ENCODE results near the gene SIVA1.

The SIVA1 gene

DNA sequence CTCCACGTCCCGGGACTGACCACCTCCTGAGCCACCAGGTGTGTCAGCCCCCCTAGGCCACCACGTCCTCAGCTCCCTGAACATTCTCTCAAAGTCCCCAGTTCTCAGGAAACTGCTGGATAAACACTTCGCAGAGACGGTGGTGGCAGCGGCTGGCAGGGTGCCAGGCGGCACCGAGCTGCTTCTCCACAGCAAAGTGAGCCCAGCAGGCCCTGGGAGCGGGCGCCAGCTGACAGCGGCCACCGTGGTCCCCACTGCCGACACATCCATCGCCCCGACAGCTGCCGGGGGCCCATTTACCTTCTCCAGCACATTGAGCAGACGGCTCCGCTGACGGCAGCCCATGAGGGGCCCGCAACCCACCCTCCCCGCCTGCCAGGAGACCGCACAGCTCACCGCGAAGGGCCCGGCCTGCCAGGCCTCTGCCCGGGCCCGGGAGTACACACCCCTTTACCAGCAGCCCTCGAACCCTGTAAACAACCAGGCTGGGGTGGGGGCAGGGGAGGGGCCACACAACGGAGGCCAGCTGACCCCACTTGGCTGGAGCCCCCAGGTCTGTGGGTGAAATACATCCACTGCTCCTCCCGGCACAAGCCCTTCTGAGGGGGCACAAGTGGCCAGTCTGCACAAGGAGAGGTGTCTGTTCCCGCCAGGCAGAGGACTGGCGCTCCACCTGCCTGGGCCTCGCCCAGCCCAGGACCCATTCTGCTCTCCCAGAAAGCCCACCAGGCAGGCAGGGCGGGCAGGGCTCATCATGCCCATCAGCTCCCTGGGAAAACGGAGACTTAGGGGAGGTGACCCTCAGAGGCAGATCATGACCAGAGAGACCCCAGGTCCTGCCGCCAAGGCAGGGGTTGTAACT lies 32.1 kb downstream of the SIVA1 start:
- no peak for DNase-seq (ENCODE audit: low read depth in 2 of 2)

DNA sequence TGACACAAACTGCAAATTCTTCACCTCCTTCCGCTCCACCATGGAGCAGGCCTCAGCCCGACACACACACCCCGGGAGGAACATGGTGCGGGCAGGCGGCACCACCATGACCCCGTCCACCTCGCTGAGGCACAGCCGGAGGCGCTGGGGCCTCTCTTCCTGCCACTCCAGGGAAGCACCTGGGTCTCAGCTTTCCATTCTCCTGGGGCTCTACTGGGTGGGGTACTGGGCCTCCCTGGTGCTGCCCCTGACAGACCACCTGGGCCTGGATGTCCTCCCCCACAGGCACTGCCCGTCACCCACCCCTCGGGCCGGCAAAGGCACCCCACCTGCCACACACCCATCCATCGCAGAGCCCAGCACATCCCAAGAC lies 32.7 kb downstream of the SIVA1 start:
- no peak for DNase-seq (ENCODE audit: low read depth in 2 of 2)

DNA sequence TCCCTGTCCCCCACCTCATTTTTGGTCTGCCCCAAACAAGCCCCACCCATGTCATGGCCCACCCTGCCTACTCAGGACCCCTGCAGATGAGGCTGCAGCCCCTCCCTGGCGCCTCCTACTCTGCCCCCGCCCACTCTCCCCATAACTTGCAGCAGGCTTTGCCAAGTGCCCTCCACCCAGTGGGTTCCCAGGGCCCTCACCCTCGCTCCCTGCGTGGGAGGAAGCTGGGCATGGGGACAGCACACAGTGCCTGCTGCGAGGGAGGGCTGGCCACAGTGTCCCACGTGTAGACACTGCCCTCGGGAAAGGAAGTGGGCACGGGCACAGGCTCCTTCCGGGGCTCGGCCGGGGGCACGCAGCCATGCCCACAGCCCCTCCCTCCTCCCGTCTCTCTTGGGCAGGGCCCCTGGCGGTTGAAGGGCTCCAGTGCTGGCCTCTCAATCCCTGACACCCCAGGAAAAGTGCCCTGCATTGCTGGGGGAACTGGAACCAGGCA lies 33.2 kb downstream of the SIVA1 start:
- no peak for DNase-seq (ENCODE audit: low read depth in 2 of 2)

DNA sequence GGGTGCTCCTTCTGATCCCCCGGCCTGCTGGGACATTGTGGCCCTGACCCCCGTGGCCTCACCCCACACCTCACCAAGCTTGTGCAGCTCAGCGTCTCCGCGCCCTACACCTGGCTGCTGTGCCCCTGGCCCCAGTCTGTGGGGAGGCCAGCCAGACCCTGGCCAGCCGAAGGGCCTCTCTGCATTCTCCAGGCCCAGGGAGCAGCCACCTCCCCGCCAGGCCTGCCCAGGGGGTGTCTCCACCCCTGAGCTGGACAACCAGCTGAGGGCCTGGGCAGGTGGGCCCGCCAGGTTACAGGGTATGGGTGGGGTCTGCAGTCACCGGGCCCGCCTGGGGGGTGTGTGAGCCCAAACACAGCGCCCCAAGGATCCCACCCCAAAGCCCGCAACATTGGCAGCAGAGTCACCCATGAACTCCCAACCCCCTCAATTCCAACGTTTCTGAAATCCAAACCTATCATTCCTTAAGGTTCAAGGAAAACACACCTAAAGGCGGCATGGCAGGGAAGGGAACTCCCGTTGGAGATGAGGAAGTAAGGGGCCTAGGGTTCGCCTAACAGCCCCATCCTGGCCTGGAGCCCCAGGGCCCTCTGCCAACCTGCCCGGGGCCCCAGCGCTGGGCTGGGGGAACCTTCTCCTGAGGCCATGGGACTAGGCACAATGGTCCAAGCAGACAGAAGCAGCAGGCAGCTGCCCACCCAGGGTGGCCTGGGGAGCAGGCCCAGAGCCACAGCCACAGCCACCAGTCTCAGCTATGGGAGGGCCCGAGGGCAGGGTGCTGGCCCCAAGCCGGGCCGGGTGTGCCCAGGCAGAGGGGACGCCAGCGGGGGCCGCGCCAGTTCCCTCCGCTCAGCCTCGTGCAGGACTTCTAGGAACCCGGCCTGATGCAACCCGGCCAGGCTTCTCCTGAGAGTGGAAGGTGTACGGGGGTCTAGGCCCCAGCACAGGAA lies 34.1 kb downstream of the SIVA1 start:
- no peak for DNase-seq (ENCODE audit: low read depth in 2 of 2)

DNA sequence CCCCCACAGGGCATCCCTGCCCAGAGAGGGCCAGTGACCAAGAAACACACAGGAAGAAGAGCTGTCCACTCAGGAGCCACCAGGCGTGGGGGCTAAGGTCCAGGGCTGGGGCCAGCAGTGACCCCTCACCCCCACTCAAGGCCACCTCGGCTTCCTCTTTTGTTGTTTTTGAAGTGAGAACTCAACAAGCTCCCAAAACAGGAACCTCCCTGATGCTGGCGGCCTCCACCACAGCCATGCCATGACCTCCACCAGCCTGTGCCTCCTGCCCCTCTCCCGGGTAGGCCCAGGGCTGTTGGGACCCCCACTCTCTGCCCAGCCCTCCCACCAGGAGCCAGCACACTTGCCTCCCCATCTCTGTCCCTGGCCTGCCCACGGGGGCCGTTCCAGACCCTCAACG lies 34.8 kb downstream of the SIVA1 start:
- no peak for DNase-seq (ENCODE audit: low read depth in 2 of 2)

DNA sequence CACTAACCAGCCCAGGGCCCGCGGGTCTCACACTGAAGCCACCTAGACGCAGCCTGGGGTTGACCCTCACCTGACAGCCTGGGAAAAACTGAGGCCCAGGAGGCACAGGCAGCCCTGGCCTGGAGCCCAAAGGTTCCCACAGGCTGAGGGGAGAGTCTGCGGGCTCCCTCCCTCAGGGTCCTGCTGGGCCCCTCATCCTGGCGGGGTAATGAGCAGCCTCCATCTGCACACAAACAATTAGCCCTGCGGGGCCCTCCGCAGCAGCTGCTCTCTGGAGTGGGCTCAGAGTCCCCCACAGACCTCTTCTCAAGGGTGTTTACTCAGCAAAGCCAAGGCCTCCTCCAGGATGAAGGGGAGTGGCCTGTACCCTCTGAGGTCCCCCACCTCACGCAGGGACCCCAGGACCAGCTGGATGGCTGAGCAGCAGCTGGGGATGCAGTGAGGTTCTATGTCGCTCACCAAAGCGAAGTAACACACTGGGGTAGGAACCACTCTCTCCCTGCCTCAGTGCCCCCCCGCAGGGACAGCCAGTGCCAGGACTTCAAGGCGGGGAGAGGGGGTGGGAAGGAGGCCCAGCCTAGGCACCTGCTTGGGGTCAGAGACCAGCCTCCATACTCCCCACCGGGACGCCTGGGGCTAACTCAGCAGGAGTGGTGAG lies 35.3 kb downstream of the SIVA1 start:
- DNase-seq (ENCODE audit: low read depth in 2 of 2), result no peak

DNA sequence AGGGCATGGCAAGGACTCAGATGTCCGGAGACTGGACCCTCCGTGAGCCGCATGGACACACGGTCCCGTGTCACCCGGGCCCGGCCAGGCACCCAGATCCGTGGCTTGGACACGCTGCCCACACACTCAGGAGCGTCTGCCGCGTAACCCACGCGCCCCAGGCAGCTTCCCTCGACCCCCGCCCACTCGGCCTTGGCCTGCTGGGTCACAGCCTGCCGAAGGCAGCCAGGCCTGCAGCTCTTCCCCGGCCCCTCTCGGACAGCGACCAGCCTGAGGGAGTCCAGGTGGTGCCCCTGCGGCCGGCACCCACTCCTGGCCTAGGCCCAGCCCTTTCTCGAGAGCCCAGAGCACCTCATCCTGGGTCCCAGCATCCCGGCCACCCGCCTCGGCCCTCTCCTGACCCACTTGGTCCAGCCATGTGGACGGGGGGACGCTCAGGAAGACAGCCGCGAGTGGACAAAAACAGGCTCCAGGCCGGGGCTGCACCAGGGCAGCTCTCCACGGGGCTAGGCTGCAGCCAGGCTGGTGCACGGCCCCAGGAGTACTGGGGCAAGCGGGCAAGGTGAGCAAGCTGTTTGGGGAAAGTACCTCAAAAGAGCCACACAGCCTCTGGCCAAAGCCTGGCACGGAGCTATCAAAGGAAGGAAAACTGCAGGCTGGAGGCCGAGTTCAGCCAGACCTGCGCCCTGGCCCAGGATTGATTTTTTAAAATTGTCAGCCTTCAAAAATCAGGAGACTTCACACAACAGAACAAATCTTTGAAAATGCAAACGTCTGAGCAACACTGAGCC lies 36.1 kb downstream of the SIVA1 start:
- no peak for DNase-seq (ENCODE audit: low read depth in 2 of 2)

DNA sequence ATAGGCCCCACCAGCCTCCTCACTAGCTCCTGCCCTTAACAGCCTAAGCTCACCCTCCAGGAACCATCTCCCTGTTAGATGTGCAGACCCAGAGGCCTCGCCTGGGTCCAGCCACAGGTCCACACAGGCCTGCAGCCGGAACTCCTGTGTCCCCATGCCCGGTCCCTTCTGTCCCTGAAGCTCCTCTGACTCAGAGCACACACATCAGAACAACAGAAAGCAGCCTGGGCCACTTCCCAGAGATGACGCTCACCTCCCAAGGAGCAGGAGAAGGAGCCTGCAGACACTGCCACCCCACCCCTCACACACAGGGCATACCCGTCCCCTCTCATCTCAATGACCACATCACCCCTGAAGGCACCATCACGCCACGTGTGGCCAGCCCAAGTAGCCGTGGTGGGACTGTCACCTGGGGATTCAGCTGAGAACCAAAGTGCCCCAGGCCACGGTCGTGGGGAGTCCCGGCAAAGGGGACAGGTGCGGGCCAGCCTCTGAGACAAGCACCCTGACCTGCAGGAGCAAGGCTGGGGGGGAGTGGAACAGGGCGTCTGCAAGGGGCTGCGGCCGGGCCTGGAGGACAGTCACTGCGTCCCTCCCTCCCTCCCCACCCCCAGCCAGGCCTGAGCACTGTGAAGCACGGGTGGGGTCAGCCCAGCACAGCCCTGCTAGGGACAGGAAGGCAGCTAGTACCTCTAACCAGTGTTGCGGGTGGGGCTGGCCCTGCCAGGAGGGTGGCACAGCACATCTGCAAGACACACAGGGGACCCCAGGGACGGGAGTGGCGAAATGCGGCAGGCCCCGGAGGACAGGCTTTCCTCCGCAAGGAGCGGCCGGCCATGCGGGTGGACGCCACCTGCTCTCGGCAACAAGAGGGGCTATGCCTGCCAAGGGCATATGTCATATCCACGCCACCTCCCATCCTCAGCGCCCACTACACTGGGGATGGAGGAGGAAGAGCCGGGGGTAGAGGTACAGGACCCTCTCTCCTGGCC lies 37.1 kb downstream of the SIVA1 start:
- no peak for DNase-seq (ENCODE audit: low read depth in 2 of 2)

DNA sequence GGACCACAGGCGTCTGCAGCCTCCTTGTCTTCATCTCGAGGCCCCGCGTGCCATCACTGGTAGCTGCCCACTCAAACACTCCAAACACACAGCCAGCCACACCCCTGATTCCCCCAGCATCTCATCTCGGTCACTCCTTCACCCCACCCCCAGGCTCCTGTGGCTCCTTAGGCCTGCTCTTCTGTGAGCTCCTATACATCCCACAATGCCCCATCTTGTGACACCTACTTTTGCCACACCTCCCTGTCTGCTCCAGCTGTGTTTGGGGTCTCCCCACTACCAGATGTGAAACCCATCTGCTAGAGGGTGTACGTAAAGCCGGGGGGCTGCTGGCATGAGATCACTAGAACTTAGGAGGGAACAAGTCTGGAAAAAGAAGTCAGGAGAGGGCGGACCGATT lies 38.5 kb downstream of the SIVA1 start:
- DNase-seq (ENCODE audit: low read depth in 2 of 2), result no peak

DNA sequence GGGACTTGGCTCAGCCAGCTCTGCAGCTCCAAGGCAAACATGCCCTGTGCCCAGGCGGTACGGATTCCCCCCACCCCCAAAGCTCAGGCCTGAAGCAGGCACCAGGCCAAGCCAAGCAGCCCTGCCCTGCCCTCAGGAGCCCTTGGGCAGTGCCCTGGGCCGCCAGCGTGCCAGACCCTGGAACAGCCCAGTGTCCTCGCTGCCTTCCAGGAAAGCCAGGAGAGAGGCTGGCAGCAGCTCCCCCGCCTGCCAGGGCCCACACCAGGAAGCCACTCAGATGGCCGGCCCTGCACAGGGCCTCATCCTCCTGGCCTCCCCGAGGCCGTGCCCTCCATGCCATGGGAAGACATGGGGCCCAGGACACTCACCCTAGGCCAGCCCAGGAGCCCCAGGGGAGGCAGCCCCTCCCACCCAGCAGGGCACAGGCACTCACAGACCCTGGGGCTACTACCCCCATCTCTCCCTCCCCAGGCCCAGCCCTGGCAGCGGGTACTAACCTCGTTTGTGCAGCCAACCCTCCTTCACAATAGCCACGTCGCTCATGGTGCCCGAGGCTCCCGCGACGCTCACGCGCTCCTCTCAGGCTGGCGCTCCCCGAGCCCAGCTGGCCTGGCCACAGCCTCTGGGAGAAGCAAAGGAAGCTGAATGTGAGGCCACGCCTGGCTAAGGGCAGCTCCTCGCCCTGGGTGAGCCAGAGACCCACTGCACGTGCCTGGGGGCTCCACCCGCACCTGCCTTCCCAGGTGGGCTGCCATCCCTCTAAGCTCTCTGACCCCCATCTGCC lies 39.3 kb downstream of the SIVA1 start:
- no peak for DNase-seq (ENCODE audit: low read depth in 2 of 2)

DNA sequence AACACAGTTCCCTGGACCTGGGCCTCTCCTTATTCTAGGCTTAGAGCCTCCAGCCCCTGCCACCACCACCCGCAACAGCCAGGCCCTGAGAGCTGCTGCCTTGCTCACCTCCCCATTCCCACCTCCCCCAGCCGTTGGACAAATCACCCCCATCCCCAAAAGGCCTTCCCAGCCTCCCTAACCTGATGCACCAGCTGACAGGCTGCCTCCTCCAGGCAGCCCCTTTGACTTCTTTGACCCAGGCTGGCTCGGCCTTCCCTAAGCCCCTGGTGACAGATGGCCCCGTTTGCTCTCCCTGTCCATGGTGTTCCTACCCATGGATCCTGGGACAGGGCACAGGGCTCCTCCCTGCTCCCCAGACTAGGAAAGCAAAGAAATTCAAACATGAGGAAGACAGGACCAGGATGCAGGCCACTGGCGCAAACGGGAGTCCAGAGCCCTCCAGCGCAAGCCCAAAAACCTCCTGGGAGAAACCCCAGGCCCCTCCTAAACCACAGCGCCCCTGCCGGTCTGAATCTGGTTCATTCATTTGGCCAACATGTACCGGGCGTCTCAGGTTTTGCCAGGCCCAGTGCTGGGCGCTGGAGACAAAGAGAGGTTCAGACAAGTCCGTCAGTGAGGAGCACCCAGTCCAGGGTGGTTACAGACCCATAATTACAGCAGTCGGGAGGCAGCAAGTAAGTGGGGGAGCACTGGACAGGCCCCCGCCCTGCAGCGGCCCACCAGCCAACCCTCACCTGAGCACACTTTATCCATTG lies 40.2 kb downstream of the SIVA1 start:
- DNase-seq (ENCODE audit: low read depth in 2 of 2), result no peak

DNA sequence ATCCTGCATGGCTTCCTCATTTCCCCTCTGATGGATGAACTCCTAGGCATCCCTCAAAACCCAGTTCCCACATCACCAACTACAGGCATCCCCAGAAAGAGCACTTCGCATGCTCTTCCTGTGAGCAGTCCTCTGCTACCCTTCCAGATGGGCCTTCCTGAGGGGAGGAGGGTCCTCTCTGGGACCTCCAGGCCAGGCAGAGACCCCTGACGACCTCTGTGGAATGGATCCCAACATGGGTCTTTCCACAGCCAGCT lies 40.7 kb downstream of the SIVA1 start:
- DNase-seq (ENCODE audit: low read depth in 2 of 2), result no peak

DNA sequence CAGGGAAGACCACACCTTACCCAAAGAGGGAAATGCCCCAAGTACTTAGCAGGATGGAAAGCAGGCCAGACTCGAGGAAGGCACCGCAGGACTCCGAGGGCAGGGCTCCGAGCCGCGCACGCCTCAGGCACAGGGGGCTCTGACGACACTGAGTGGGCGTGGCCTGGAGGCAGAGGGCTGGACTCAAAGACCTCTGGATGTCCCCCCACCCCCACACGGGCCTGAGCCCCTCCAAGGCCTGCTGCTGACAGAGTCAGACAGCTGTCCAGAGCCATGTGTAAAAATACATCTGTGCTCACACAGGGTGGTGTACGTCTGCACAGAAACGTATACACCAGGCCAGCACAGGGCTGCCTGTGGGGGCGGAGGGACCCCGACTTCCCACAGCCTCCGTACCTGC lies 41.2 kb downstream of the SIVA1 start:
- DNase-seq (ENCODE audit: low read depth in 2 of 2), result no peak

DNA sequence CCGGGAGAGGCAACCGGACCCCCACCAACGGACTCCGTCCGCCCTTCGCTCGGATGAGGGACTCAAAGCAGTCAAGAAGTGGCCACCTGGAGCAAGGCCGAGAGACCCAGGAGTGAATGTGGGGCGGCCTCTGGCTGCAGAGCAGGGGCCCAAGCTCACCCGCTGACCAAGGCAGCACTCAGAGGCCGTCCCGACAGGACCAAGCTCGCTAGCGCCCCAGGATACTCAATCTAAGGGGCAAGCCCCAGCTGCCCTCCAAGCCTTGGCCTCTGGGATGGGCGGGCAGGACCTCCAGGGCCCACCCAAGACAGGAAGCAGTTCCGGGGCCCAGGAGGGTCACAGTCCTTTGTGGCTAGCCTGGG lies 41.7 kb downstream of the SIVA1 start:
- DNase-seq (ENCODE audit: low read depth in 2 of 2), result no peak

DNA sequence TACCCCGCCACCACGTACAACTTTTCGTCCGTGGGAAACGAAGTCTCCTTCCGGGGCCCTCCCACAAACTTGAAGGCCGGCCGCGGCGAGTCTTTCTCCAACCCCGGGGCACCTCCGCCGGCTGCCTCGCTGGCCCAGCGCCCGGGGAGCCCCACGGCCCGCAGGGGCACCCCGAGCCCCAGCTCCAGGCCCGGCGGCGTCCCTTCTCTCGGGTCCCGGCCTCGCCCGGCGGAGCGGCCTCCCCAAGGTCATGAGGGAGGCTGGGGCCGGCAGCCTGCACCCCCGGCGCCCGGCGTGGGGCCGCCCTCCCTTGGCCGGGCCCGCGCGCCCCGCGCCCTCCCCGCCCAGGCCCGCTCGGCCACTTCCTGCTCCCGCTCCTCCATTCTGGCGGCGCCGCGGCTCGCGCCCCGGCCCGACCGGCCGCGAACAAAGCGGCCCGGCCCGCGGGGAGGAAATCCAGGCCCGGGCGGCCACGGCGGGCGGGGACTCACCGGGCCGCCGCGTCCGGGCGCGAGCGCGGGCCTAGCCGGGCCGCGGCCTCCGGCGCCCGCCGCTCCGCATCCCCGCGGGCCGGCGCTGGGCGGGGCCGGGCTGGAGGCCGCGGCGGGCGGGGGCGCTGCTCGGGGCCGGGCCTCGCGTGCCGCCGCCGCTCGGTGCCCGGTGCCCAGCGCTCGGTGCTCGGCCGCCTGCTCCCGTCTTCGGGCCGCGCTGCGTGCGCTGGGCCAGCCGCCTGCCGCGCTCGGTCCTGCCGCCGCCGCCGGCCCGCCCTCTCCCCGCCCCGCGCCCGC lies 42.2 kb downstream of the SIVA1 start, which contains the start of gene AKT1:
Gene AKT1, minus strand, starts transcription at position 756 of the 788 bp plus-strand sequence. CDS start 3,105 bp downstream, outside the sequence.
- no peak for DNase-seq (ENCODE audit: low read depth in 2 of 2)

DNA sequence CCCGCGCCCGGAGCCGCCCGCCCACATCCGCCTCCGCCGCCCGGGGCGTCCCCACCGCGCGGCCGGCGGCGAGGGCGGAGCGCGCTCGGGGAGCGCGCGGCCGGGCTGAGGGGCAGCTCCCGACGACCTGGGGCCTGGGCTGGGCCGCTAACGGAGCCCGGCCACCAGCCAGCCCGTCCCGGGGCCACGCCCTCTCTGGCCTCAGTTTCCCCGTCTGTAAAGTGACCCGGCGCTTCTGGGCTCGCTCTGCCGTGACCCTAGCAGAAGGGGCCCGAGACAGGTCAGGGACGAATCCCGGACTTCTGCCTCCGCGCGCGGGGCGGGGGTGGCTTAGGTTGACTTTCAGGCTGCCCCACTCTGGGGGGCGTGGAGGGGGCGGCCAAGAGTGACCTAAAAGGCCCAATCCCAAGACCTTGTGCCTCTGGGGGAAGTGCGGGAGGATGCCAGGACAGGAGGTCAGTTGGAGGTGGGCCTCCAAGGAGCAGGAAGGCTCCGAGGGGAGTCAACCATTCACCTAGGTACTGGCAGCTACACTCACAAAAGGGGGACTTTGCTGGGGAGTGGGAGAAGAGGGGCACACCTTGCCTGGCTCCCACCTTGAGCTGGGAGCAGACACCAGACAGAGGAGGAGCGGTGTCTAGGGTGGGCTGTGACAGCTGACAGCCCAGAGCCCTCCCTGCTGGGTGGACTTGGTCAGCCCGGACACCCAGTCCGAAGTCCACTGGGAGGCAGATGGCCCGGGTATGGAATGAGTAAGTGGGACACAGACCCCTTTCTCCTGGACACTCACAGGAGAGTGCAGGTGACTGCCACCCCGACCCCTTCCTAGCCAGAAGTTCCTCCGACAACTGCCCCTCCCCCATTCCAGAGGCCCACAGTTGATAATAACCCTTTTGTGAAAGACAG lies 43.1 kb downstream of the SIVA1 start:
- DNase-seq (ENCODE audit: low read depth in 2 of 2), result no peak

DNA sequence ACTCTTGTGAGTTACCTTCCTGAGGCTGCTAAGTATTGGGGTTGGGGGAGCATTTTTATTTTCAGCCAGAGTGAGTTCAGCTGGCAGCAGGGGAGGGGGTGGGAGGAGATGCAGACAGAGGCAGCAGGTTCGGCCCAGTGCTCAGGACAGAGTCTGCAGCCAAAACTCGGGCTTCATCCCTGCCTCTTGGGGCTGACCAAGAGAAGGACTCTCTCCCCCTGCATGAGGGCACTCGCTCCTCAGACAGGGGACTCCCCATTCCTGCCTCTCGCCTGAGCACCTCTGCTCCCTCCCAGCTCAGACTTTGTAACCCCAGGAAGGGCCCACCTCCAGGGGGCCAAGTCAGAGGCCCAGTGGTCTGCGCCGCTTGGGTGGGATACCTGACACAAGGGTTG lies 43.7 kb downstream of the SIVA1 start:
- DNase-seq (ENCODE audit: low read depth in 2 of 2), result no peak

Data from fibroblast of skin of left biceps (primary cell).